Psoas muscle (tissue), 8 donors: ENCODE results near the gene SMPDL3A. TPM values are rescaled to one million over a fixed set of nuclear protein-coding genes. Genes with fewer than 3 reads are reported as not detected.
A peak's percentile ranks its signal among the peaks of the same experiment; 100 is the strongest.

Experiments
- ATAC-seq, 4 donors: fragments of 200-7000 bp; cut with Tn5 transposase; one replicate each; pipeline ENCODE4 v1.9.1; 2020; ENCODE audit warnings: moderate library complexity in 3 of 4, mild to moderate bottlenecking in 2 of 4
- DNase-seq, 2 donors: peaks; one replicate each; pipeline ENCODE4 v3.0.0-alpha.2; 2020
- H3K27ac ChIP-seq: fragments of 200-600 bp; one replicate; pipeline ENCODE4 v1.8.0; 2022
- H3K27me3 ChIP-seq, 3 donors: fragments of 200-600 bp in 1 of 3; one replicate each; pipeline versions ENCODE4 v1.6.1 to v1.8.0; 2013 to 2022; ENCODE audit warnings: low read length in 2 of 3, mild to moderate bottlenecking in 2 of 3, moderate library complexity in 1 of 3; ENCODE audit not compliant: insufficient read depth in 3 of 3
- H3K36me3 ChIP-seq, 2 donors: fragments of 200-600 bp in 1 of 2; one replicate each; pipeline versions ENCODE4 v1.6.1 to v1.8.0; 2013 to 2022; ENCODE audit warnings: low read depth in 1 of 2, mild to moderate bottlenecking in 1 of 2, moderate library complexity in 1 of 2; ENCODE audit not compliant: insufficient read depth in 1 of 2
- H3K4me1 ChIP-seq: fragments of 200-600 bp; one replicate; pipeline ENCODE4 v1.8.0; 2022
- H3K4me3 ChIP-seq: fragments of 200-600 bp; one replicate; pipeline ENCODE4 v1.8.0; 2022; ENCODE audit warnings: mild to moderate bottlenecking
- H3K9me3 ChIP-seq: fragments of 200-600 bp; one replicate; pipeline ENCODE4 v1.8.0; 2022
- WGBS, 3 donors: extraction: QIAGEN DNeasy Blood & Tissue Kit; methylation state at CpG; one replicate each; pipeline versions ENCODE4 v1.1.6 to v1.1.7; 2013; 5-methylcytosine and 5-hydroxymethylcytosine counted together
- intact Hi-C, 2 donors: fragments of 100-400 bp; cut with DNase I; formaldehyde crosslinking; loops; one replicate each; pipeline versions ENCODE4 v1.11.0 to v1.14.2; 2022
- polyA plus RNA-seq, 3 donors: library from polyadenylated mRNA; stranded (reverse); fragments of 200-250 nt; gene quantifications; one replicate each; pipeline ENCODE4 v1.2.3, GENCODE V29; 2013
- total RNA-seq, 4 donors: library from RNA; stranded (reverse); fragmentation: NEBNext Ultra II Directional in 2 of 4; extraction: Animal tissue kit (Norgen Biotek cat#: 25700) in 2 of 4; gene quantifications; one replicate each; pipeline versions ENCODE4 v1.2.1 to v1.2.4, GENCODE V29; 2021 to 2023
- TF ChIP-seq, protein P1 (sequence below): fragments of 200-600 bp; IDR thresholded peaks from one replicate; pipeline ENCODE4 v1.8.0; 2022; ENCODE audit warnings: antibody characterized with exemption
- donor health status: healthy with polysubstance abuse.
- donor health status: DM: no; HTN: no; CAD: no; lungs with moderate emphysema.
- donor health status: Bipolar disorder and iron deficiency.
- donor health status: healthy.
- donor health status: DM: yes; HTN: yes; CAD: no.
- donor health status: DM: no; HTN: no; CAD: no.
- donor health status: DM: no; HTN: no; CAD: no.
- donor health status: DM: yes; HTN: yes; CAD: no.

Gene SMPDL3A
- total and polyA plus RNA-seq, 7 donors = 6.3 to 38.4 (median 27.6) TPM

- Histone ChIP-seq H3K9me3 (no peaks in the 10 kb centered on the region), H3K4me1 (no peaks in the 10 kb centered on the region), H3K27me3 (no peaks in the 10 kb centered on the region), H3K36me3 (no peaks in the 10 kb centered on the region), H3K27ac (no peak overlapping the region), H3K4me3 (no peak overlapping the region)
- DNase-seq (no peak), ATAC-seq (no peak)
- TF ChIP-seq, protein P1, sequence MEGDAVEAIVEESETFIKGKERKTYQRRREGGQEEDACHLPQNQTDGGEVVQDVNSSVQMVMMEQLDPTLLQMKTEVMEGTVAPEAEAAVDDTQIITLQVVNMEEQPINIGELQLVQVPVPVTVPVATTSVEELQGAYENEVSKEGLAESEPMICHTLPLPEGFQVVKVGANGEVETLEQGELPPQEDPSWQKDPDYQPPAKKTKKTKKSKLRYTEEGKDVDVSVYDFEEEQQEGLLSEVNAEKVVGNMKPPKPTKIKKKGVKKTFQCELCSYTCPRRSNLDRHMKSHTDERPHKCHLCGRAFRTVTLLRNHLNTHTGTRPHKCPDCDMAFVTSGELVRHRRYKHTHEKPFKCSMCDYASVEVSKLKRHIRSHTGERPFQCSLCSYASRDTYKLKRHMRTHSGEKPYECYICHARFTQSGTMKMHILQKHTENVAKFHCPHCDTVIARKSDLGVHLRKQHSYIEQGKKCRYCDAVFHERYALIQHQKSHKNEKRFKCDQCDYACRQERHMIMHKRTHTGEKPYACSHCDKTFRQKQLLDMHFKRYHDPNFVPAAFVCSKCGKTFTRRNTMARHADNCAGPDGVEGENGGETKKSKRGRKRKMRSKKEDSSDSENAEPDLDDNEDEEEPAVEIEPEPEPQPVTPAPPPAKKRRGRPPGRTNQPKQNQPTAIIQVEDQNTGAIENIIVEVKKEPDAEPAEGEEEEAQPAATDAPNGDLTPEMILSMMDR = no peak
- intact Hi-C loops = no loop called here
- 90 to 93% (median 92%) methylated on average over 3 of the region's 3 CpGs for WGBS, 3 donors
Observed at GRCh38 chr6:122772724-122773415, 16.2 kb upstream of the SMPDL3A start.

DNA sequence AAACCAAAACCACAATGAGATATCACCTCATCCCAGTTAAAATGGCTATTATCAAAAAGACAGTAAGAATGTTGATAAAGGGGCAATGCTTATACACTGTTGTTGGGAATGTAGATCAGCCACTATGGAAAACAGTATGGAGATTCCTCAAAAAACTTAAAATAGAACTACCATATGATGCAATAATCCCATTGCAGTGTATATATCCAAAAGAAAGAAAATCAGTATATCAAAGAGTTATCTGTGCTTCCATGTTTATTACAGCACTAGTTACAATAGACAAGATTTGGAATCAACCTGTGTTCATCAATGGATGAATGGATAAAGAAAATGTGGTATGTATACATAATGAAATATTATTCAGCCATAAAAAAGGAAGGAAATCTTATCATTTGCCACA is 13.1 kb upstream of the SMPDL3A start:
- intact Hi-C loops = no loop called here
- Histone ChIP-seq H3K4me3 (no peak overlapping the region), H3K36me3 (no peaks in the 10 kb centered on the region), H3K27me3 (no peaks in the 10 kb centered on the region), H3K27ac (no peak overlapping the region), H3K9me3 (no peaks in the 10 kb centered on the region), H3K4me1 (peaks cover 9% of the 10 kb centered on the region)
- no peak for DNase-seq
- no peak for ATAC-seq
- TF ChIP-seq, protein P1 = no peak

DNA sequence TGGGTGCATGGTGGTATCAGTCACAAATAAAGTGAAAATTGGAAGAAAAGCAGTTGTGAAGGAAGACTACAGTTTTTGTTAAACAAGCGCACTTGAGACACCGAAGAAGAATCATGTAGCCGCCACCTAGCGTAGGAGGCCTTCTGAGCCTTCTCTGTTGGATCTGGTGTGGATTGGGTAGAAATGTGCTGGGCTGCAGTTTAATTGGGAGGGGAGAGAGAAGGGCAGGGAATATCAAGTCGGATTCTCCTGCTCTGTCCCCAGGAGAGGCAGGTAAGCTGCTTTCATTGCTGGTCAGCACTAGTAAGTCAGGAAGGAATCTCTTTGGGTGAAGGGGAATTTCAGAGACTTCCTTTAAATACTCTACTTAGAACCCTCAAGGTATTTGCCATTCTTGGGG is 10.8 kb upstream of the SMPDL3A start:
- no peaks in the 10 kb centered on the region for H3K9me3 ChIP-seq
- DNase-seq = no peak
- TF ChIP-seq, protein P1 = no peak
- H3K27ac ChIP-seq = no peak overlapping the region
- no peaks in the 10 kb centered on the region for H3K27me3 ChIP-seq
- ATAC-seq = no peak
- no peaks in the 10 kb centered on the region for H3K36me3 ChIP-seq
- intact Hi-C loops = no loop called here
- peaks cover 9% of the 10 kb centered on the region for H3K4me1 ChIP-seq
- WGBS, 3 donors = 89 to 98% (median 97%) methylated on average over 5 of the region's 5 CpGs
- no peak overlapping the region for H3K4me3 ChIP-seq

DNA sequence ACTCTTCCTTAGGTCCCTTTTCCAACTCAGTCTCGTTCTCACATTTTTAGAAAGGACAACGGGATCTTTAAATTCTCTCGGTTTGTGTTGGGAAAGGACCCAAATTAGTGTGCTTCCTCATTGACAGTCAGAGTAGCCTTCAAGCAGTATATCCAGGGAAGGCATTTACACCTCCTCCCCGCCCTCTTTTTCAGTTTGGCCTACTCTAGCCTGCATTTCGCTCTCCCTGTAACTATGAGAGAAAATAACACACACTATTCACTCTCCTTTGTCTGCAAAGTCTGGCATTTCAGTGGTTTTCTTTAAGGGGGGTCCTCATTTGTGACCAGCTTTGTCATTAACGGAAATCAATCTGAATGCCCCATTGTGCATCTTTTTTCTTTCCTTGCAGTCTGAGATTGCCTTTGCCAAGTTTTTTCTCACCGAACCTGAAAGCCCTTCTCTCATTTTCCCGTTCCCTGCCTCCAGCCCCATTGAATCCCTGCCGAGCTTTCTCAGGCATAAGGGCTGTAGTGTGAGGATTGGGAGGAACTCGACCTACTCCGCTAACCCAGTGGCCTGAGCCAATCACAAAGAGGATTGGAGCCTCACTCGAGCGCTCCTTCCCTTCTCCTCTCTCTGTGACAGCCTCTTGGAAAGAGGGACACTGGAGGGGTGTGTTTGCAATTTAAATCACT is 9.9 kb upstream of the SMPDL3A start:
- DNase-seq (no peak), ATAC-seq (peak in 3 of 4 donors; percentile 68 to 79 (median 73))
- intact Hi-C loops = no loop called here
- no peaks in the 10 kb centered on the region for H3K9me3 ChIP-seq
- TF ChIP-seq, protein P1 = no peak
- H3K27me3 ChIP-seq = no peaks in the 10 kb centered on the region
- no peak overlapping the region for H3K4me3 ChIP-seq
- no peaks in the 10 kb centered on the region for H3K36me3 ChIP-seq
- WGBS, 3 donors = 53 to 58% (median 55%) methylated on average over 13 of the region's 13 CpGs
- no peak overlapping the region for H3K27ac ChIP-seq
- H3K4me1 ChIP-seq = peaks cover 9% of the 10 kb centered on the region
